ENCODE data around the gene CFI.
"Not testable (repeated sequence)": the region's sequence is repeated elsewhere in the genome, so short reads cannot be mapped to it uniquely, and the experiment has no call there.

Gene CFI

GRCh38 chr4:109798866-109799265, 2.9 kb downstream of the CFI start:
- no peak overlapping the region for H3K4me3 ChIP-seq (ENCODE audit: low read depth, low read length)
- no peak for TF ChIP-seq CTCF (IDR thresholded peaks at IDR 0.05; ENCODE audit: low read depth, low read length)

- H3K4me3 ChIP-seq (ENCODE audit: low read depth, low read length), result no peak overlapping the region
- no peak for TF ChIP-seq CTCF (IDR thresholded peaks at IDR 0.05; ENCODE audit: low read depth, low read length)
Measured at GRCh38 chr4:109795059-109795458, 6.7 kb downstream of the CFI start.

GRCh38 chr4:109787807-109788206, 14.0 kb downstream of the CFI start:
- H3K4me3 ChIP-seq (ENCODE audit: low read depth, low read length), result no peak overlapping the region
- TF ChIP-seq CTCF (IDR thresholded peaks at IDR 0.05; ENCODE audit: low read depth, low read length), result no peak

GRCh38 chr4:109786846-109787245, 15.0 kb downstream of the CFI start:
- H3K4me3 ChIP-seq (ENCODE audit: low read depth, low read length), result no peak overlapping the region
- no peak for TF ChIP-seq CTCF (IDR thresholded peaks at IDR 0.05; ENCODE audit: low read depth, low read length)

GRCh38 chr4:109782092-109782491, 19.7 kb downstream of the CFI start:
- not testable (repeated sequence) for H3K4me3 ChIP-seq (ENCODE audit: low read depth, low read length)

- TF ChIP-seq CTCF (IDR thresholded peaks at IDR 0.05; ENCODE audit: low read depth, low read length), result no peak
- no peak overlapping the region for H3K4me3 ChIP-seq (ENCODE audit: low read depth, low read length)
Measured at GRCh38 chr4:109764789-109765402, 36.9 kb downstream of the CFI start.

- no peak overlapping the region for H3K4me3 ChIP-seq (ENCODE audit: low read depth, low read length)
- no peak for TF ChIP-seq CTCF (IDR thresholded peaks at IDR 0.05; ENCODE audit: low read depth, low read length)
Measured at GRCh38 chr4:109764376-109764775, 37.4 kb downstream of the CFI start.

GRCh38 chr4:109760682-109761081, 41.1 kb downstream of the CFI start:
- no peak overlapping the region for H3K4me3 ChIP-seq (ENCODE audit: low read depth, low read length)
- no peak for TF ChIP-seq CTCF (IDR thresholded peaks at IDR 0.05; ENCODE audit: low read depth, low read length)
